ENCODE data around the gene GAS2L1.

DNA sequence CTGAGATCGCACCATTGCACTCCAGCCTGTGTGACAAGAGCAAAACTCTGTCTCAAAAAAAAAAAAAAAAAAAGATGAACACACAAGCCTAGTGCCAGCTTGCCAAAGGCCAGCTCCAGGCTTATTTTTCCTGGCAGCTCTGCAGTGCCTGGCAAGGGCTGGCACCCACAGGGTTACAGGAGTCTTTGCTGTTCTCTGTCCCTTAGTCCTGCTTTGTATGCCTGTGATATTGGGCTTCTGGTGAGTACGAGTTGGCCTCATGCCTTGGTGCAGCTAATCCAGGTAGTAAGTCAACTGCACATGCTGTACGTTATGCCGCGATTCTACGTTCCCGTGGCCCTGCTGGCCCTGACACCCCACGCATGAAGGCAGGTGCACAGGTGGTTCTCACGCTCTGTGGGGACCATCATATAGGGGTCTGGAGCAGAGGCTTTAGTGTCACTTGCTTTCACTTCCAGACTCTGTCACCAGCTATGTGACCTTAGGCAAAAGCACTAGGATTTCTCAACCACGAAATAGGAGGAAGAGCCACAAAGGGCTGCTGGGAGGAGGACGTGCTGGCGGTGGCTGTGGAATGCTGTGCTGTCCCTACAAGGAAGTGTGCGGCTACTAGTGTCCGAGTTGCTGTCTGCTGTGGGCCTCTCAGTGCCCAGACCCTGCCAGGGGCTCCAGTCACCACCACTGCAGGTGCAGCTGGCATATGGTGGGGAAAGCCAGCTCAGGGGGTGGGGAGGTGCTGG lies 30.5 kb downstream of the GAS2L1 start:
- TF ChIP-seq, protein P1, sequence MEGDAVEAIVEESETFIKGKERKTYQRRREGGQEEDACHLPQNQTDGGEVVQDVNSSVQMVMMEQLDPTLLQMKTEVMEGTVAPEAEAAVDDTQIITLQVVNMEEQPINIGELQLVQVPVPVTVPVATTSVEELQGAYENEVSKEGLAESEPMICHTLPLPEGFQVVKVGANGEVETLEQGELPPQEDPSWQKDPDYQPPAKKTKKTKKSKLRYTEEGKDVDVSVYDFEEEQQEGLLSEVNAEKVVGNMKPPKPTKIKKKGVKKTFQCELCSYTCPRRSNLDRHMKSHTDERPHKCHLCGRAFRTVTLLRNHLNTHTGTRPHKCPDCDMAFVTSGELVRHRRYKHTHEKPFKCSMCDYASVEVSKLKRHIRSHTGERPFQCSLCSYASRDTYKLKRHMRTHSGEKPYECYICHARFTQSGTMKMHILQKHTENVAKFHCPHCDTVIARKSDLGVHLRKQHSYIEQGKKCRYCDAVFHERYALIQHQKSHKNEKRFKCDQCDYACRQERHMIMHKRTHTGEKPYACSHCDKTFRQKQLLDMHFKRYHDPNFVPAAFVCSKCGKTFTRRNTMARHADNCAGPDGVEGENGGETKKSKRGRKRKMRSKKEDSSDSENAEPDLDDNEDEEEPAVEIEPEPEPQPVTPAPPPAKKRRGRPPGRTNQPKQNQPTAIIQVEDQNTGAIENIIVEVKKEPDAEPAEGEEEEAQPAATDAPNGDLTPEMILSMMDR (optimal IDR thresholded peaks at IDR 0.05 in 1 of 3, IDR thresholded peaks at IDR 0.05 in 1 of 3, conservative IDR thresholded peaks at IDR 0.05 in 1 of 3; ENCODE audit: extremely low read depth in 1 of 3, insufficient read depth in 2 of 3, low read length in 3 of 3) = no peak
- no peak for TF ChIP-seq EZH2 (IDR thresholded peaks at IDR 0.05; ENCODE audit: low read length)
